Measurements from ENCODE around the gene SGCD.

DNA sequence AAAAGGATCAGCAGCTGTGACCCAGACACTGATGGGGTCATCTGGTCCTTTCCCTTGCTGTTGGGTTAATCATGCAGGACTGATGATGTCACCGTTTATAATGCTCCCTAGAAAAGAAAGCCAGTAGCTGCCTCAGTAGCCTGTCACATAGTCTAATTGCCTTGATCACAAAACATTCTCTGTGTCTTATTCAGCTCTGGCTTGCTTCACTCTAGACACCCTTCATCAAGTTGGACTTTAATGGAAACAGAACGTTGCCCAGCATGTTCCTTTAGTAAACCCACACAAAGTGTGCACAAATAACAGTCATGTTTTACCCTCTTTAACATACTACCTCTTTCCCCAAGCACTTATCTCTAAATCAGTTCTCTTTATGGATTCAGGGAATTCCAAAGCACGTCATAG is 170.8 kb downstream of the SGCD start:
- TF ChIP-seq NFIC (IDR thresholded peaks at IDR 0.05) (no peak), CTCFL (IDR thresholded peaks at IDR 0.05; ENCODE audit: borderline replicate concordance, insufficient read depth, low read depth, low read length, poor library complexity, severe bottlenecking) (no peak), NCOA4 (IDR thresholded peaks at IDR 0.05; ENCODE audit: partially characterized antibody) (no peak), POLR3A (IDR thresholded peaks at IDR 0.05; ENCODE audit: borderline replicate concordance, extremely low read depth, insufficient read depth, insufficient read length) (no peak)
